ENCODE data around the gene EPB41L5. TPM values are rescaled to one million over a fixed set of nuclear protein-coding genes. Genes with fewer than 3 reads are reported as not detected.

EPB41L5 gene
- total and polyA plus RNA-seq, 9 of the 15 experiments (the other 6 are each of a cell fraction or from before 2014, with no cell fraction given), result 2.3 to 14.1 (median 8.2) TPM

DNA sequence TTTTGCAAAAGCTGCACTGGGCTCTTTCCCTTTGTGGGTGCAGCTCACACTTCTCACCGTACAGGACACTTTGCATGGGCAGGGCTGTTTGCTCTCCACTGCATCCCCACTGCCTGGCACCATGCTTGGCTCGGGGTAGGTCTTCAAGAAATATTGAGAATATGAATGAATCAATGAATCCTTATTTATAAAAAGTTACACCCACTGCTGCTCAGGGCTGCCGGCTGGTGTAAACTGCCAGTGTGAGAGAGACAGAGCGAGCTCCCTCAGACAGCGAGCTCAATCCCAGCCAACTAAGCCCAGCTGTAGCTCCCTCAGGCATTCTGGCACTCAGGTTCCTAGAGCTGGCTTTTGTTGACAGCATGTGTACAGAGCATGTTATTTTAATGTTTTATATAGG is 206.9 kb downstream of the EPB41L5 start:
- DNase-seq (ENCODE audit: extremely low read depth in 1 of 4, low spot score in 3 of 4), result no peak
- no peak for TF ChIP-seq TAF15 (IDR thresholded peaks at IDR 0.05; ENCODE audit: low read depth, low read length)
- TF ChIP-seq, protein P1, sequence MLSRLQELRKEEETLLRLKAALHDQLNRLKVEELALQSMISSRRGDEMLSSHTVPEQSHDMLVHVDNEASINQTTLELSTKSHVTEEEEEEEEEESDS (CRISPR knock-in tag; IDR thresholded peaks at IDR 0.05), result no peak
- TF ChIP-seq ADNP (tag; IDR thresholded peaks at IDR 0.05), result no peak
- TF ChIP-seq SMAD2 (IDR thresholded peaks at IDR 0.05; ENCODE audit: low read depth, low read length), result no peak
- no peak for TF ChIP-seq RBM25 (IDR thresholded peaks at IDR 0.05; ENCODE audit: low read depth, low read length, severe bottlenecking)
- no peak for TF ChIP-seq RBM34 (IDR thresholded peaks at IDR 0.05; ENCODE audit: borderline replicate concordance, insufficient read depth, low read length)
- TF ChIP-seq ZNF384 (IDR thresholded peaks at IDR 0.05; ENCODE audit: low read depth, low read length), result no peak
- TF ChIP-seq MED1 (CRISPR knock-in tag; IDR thresholded peaks at IDR 0.05; ENCODE audit: borderline replicate concordance), result no peak
- TF ChIP-seq POLR2B (IDR thresholded peaks at IDR 0.05; ENCODE audit: low read depth, partially characterized antibody), result no peak
- TF ChIP-seq ESRRA (IDR thresholded peaks at IDR 0.05; ENCODE audit: borderline replicate concordance, low read depth), result no peak
- TF ChIP-seq CAMTA2 (CRISPR knock-in tag; conservative IDR thresholded peaks at IDR 0.05), result no peak
- no peak for TF ChIP-seq TOE1 (IDR thresholded peaks at IDR 0.05; ENCODE audit: borderline replicate concordance)
- TF ChIP-seq TOE1 (CRISPR knock-in tag; IDR thresholded peaks at IDR 0.05; ENCODE audit: borderline replicate concordance, low read depth), result no peak
- TF ChIP-seq ZNF699 (CRISPR knock-in tag; IDR thresholded peaks at IDR 0.05; ENCODE audit: insufficient replicate concordance), result no peak
- no peak for TF ChIP-seq ZNF239 (CRISPR knock-in tag; IDR thresholded peaks at IDR 0.05)
- TF ChIP-seq, protein P2, sequence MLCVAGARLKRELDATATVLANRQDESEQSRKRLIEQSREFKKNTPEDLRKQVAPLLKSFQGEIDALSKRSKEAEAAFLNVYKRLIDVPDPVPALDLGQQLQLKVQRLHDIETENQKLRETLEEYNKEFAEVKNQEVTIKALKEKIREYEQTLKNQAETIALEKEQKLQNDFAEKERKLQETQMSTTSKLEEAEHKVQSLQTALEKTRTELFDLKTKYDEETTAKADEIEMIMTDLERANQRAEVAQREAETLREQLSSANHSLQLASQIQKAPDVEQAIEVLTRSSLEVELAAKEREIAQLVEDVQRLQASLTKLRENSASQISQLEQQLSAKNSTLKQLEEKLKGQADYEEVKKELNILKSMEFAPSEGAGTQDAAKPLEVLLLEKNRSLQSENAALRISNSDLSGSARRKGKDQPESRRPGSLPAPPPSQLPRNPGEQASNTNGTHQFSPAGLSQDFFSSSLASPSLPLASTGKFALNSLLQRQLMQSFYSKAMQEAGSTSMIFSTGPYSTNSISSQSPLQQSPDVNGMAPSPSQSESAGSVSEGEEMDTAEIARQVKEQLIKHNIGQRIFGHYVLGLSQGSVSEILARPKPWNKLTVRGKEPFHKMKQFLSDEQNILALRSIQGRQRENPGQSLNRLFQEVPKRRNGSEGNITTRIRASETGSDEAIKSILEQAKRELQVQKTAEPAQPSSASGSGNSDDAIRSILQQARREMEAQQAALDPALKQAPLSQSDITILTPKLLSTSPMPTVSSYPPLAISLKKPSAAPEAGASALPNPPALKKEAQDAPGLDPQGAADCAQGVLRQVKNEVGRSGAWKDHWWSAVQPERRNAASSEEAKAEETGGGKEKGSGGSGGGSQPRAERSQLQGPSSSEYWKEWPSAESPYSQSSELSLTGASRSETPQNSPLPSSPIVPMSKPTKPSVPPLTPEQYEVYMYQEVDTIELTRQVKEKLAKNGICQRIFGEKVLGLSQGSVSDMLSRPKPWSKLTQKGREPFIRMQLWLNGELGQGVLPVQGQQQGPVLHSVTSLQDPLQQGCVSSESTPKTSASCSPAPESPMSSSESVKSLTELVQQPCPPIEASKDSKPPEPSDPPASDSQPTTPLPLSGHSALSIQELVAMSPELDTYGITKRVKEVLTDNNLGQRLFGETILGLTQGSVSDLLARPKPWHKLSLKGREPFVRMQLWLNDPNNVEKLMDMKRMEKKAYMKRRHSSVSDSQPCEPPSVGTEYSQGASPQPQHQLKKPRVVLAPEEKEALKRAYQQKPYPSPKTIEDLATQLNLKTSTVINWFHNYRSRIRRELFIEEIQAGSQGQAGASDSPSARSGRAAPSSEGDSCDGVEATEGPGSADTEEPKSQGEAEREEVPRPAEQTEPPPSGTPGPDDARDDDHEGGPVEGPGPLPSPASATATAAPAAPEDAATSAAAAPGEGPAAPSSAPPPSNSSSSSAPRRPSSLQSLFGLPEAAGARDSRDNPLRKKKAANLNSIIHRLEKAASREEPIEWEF (CRISPR knock-in tag; IDR thresholded peaks at IDR 0.05), result no peak
- TF ChIP-seq, protein P3, sequence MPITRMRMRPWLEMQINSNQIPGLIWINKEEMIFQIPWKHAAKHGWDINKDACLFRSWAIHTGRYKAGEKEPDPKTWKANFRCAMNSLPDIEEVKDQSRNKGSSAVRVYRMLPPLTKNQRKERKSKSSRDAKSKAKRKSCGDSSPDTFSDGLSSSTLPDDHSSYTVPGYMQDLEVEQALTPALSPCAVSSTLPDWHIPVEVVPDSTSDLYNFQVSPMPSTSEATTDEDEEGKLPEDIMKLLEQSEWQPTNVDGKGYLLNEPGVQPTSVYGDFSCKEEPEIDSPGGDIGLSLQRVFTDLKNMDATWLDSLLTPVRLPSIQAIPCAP (CRISPR knock-in tag; IDR thresholded peaks at IDR 0.05; ENCODE audit: borderline replicate concordance), result no peak
- TF ChIP-seq WHSC1 (IDR thresholded peaks at IDR 0.05; ENCODE audit: low read length), result no peak
- no peak for TF ChIP-seq EHMT2 (IDR thresholded peaks at IDR 0.05)

More for the DNA sequence above, 206.9 kb downstream of the EPB41L5 start:
- in situ Hi-C loops (cut with MboI) (no loop called here), intact Hi-C loops (cut with micrococcal nuclease) (no loop called here)
- H3K79me2 ChIP-seq (ENCODE audit: control insufficient read depth, insufficient read depth, low read length), result peaks cover 28% of the 10 kb centered on the region
- FAIRE-seq, result no peak
- no peak overlapping the region for H3K27ac ChIP-seq (ENCODE audit: extremely low read depth, low read depth, low read length)
- H3K36me3 ChIP-seq (ENCODE audit: control insufficient read depth, insufficient read depth, low read length), result peaks cover 33% of the 10 kb centered on the region
- no peak overlapping the region for H3K9ac ChIP-seq (ENCODE audit: insufficient read depth in 1 of 2, low read depth in 2 of 2, low read length in 2 of 2)
- H4K20me1 ChIP-seq (replicated peaks; ENCODE audit: control insufficient read depth, insufficient read depth, low read length), result 0 out of 2 replicates have a peak, but pooled peaks cover 3% of the 10 kb centered on the region
- H3K4me1 ChIP-seq (replicated peaks in 1 of 2; ENCODE audit: control insufficient read depth in 2 of 2, insufficient read depth in 2 of 2, low read length in 2 of 2), result peaks cover 20 to 28% of the 10 kb centered on the region in 2 experiments
- no TSS peak for BruUV-seq (replicated peaks)
- no peak overlapping the region for H3K4me2 ChIP-seq (ENCODE audit: insufficient read depth, low read length)
- WGBS (ENCODE audit: insufficient coverage, low coverage, missing lambda C conversion rate), result 97% methylated on average over 5 of the region's 5 CpGs
- no peak overlapping the region for H3K4me3 ChIP-seq
- no peak for ATAC-seq
- H3K9me1 ChIP-seq (ENCODE audit: control insufficient read depth, insufficient read depth, low read length), result no peaks in the 10 kb centered on the region
- CTCF ChIA-PET (ENCODE audit: low intra/inter-chr PET ratio), result no interaction called here
- H3K27me3 ChIP-seq (ENCODE audit: control insufficient read depth in 2 of 2, insufficient read depth in 2 of 2, low read length in 2 of 2), result no peaks in the 10 kb centered on the region
- POLR2A ChIA-PET, result interaction anchor here (1.2 to 1.8 kb wide), 3 partner anchors 10 to 43 kb away, joined by 3 to 6 read pairs (median 4); no protein-coding TSS in a partner anchor
- H2AFZ ChIP-seq (ENCODE audit: low read depth, low read length), result no peak overlapping the region
- 0 out of 2 replicates have a peak, but pooled peaks cover 2% of the 10 kb centered on the region for H3K9me3 ChIP-seq (replicated peaks; ENCODE audit: control insufficient read depth, insufficient read depth, low read depth, low read length)
